SK-N-SH (cell line): Measurements from ENCODE around the gene KCNJ16. TPM values are rescaled to one million over a fixed set of nuclear protein-coding genes. Genes with fewer than 3 reads are reported as not detected.

ENCODE experiments used
- CTCF ChIA-PET: fragments of 300-600, 350-600 bp; formaldehyde crosslinking; extraction: SDS; loops from one replicate; lab custom pipeline; 2021; lab: Yijun Ruan, JAX
- POLR2A ChIA-PET: fragments of 350-600 bp; sonication (Branson Sonifier 250); formaldehyde crosslinking; extraction: SDS; loops from one replicate; lab custom pipeline; 2020; ENCODE audit warnings: antibody characterized with exemption, inconsistent platforms; lab: Yijun Ruan, JAX
- DNase-seq: peaks from one replicate; pipeline ENCODE4 v3.0.0; 2012
- H2AFZ ChIP-seq: fragments of 200-600 bp; sonication (generic); 2 replicates; pipeline ENCODE4 v1.8.1; 2016; ENCODE audit warnings: antibody characterized with exemption, mild to moderate bottlenecking, low read depth
- H3F3A ChIP-seq: fragments of 200-600 bp; sonication (generic); replicated peaks from 2 replicates; pipeline ENCODE3; 2016; ENCODE audit warnings: antibody characterized with exemption, mild to moderate bottlenecking; ENCODE audit not compliant: insufficient read depth
- H3K27ac ChIP-seq, 2 experiments: fragments of 200-500 bp in 1 of 2; fragments of 200-600 bp in 1 of 2; sonication (Bioruptor generic) in 1 of 2; sonication (generic), shearing (Covaris generic) in 1 of 2; 2 replicates each; pipeline versions ENCODE4 v1.5.1 to v1.6.1; 2014 to 2016; ENCODE audit warnings: low read depth in 2 of 2, inconsistent platforms in 1 of 2, low read length in 1 of 2, mild to moderate bottlenecking in 1 of 2, mixed read lengths in 1 of 2
- H3K27me3 ChIP-seq: fragments of 200-600 bp; sonication (generic), shearing (Covaris generic); 2 replicates; pipeline ENCODE4 v1.6.1; 2016; ENCODE audit warnings: mixed run types; ENCODE audit not compliant: insufficient read depth
- H3K36me3 ChIP-seq, 2 experiments: fragments of 200-500 bp in 1 of 2; fragments of 200-600 bp in 1 of 2; sonication (Bioruptor generic) in 1 of 2; sonication (generic) in 1 of 2; replicated peaks in 1 of 2; 2 replicates each; pipeline versions ENCODE3 to v1.5.1; 2014 to 2016; ENCODE audit warnings: low read length in 1 of 2, mild to moderate bottlenecking in 1 of 2; ENCODE audit not compliant: insufficient read depth in 2 of 2, control insufficient read depth in 1 of 2
- H3K4me1 ChIP-seq, 2 experiments: fragments of 200-500 bp in 1 of 2; fragments of 200-600 bp in 1 of 2; sonication (Bioruptor generic) in 1 of 2; sonication (generic), shearing (Covaris generic) in 1 of 2; 2 replicates each; pipeline versions ENCODE4 v1.5.1 to v1.6.1; 2014 to 2016; ENCODE audit warnings: low read depth in 1 of 2, low read length in 1 of 2, mixed run types in 1 of 2; ENCODE audit not compliant: insufficient read depth in 2 of 2, control insufficient read depth in 1 of 2
- H3K4me2 ChIP-seq: fragments of 200-600 bp; sonication (generic), shearing (Covaris generic); 2 replicates; pipeline ENCODE4 v1.6.1; 2017; ENCODE audit warnings: mixed run types
- H3K4me3 ChIP-seq, 2 experiments: fragments of 200-500 bp in 1 of 2; fragments of 200-600 bp in 1 of 2; sonication (Bioruptor generic) in 1 of 2; sonication (generic), shearing (Covaris generic) in 1 of 2; 2 replicates each; pipeline versions ENCODE4 v1.5.1 to v1.8.1; 2014 to 2016; ENCODE audit warnings: low read depth in 2 of 2, inconsistent platforms in 1 of 2, low read length in 1 of 2, mild to moderate bottlenecking in 1 of 2, mixed read lengths in 1 of 2, moderate library complexity in 1 of 2
- H3K79me2 ChIP-seq: fragments of 200-600 bp; sonication (generic); 2 replicates; pipeline ENCODE4 v1.8.1; 2017; ENCODE audit warnings: mild to moderate bottlenecking; ENCODE audit not compliant: insufficient read depth
- H3K9ac ChIP-seq: fragments of 200-600 bp; sonication (generic); 2 replicates; pipeline ENCODE4 v1.6.1; 2017; ENCODE audit warnings: mixed run types
- H3K9me2 ChIP-seq: fragments of 200-600 bp; sonication (generic); 2 replicates; pipeline ENCODE4 v1.6.1; 2017; ENCODE audit warnings: mixed run types
- H3K9me3 ChIP-seq: fragments of 200-600 bp; sonication (generic); 2 replicates; pipeline ENCODE4 v1.6.1; 2017; ENCODE audit warnings: mixed run types, mild to moderate bottlenecking, moderate library complexity
- H4K20me1 ChIP-seq: fragments of 200-600 bp; sonication (generic); 2 replicates; pipeline ENCODE4 v1.6.1; 2017; ENCODE audit warnings: mild to moderate bottlenecking, mixed run types; ENCODE audit not compliant: insufficient read depth
- CHD2 ChIP-seq: fragments of 150-350 bp; IDR thresholded peaks from 2 replicates; pipeline ENCODE4 v1.6.1; 2018; ENCODE audit warnings: low read length; ENCODE audit not compliant: partially characterized antibody
- CTCF ChIP-seq: fragments of 200-600 bp; sonication (generic); IDR thresholded peaks from 2 replicates; pipeline ENCODE4 v1.6.1; 2017; ENCODE audit warnings: antibody characterized with exemption, mild to moderate bottlenecking, moderate library complexity
- ELF1 ChIP-seq: IDR thresholded peaks from 2 replicates; pipeline ENCODE4 v1.4.0; 2012
- EP300 ChIP-seq, 2 experiments: IDR thresholded peaks; 2 replicates each; pipeline versions ENCODE4 v1.4.0 to v1.6.1; 2012; ENCODE audit warnings: borderline replicate concordance in 1 of 2, low read depth in 1 of 2, low read length in 1 of 2
- EZH2phosphoT487 ChIP-seq: fragments of 200-600 bp; sonication (generic); IDR thresholded peaks from 2 replicates; pipeline ENCODE4 v1.6.1; 2017; ENCODE audit warnings: low read depth, mixed run types, mild to moderate bottlenecking, antibody characterized with exemption, moderate library complexity, borderline replicate concordance
- FOSL2 ChIP-seq: IDR thresholded peaks from 2 replicates; pipeline ENCODE4 v1.4.0; 2012; ENCODE audit warnings: low read depth, mild to moderate bottlenecking, moderate library complexity, borderline replicate concordance
- GATA2 ChIP-seq: sonication (generic); formaldehyde crosslinking; IDR thresholded peaks from 2 replicates; pipeline ENCODE4 v1.5.0; 2020; ENCODE audit warnings: mild to moderate bottlenecking, missing genetic modification reagents
- IRF3 ChIP-seq: fragments of 150-350 bp; IDR thresholded peaks from 2 replicates; pipeline ENCODE4 v1.6.1; 2016; ENCODE audit warnings: mild to moderate bottlenecking, low read depth, low read length
- MAX ChIP-seq: IDR thresholded peaks from 2 replicates; pipeline ENCODE4 v1.4.0; 2012; ENCODE audit warnings: low read depth
- NFIC ChIP-seq: IDR thresholded peaks from 2 replicates; pipeline ENCODE4 v1.4.0; 2012; ENCODE audit warnings: borderline replicate concordance
- NRF1 ChIP-seq: IDR thresholded peaks from 2 replicates; pipeline ENCODE4 v1.6.1; 2012; ENCODE audit warnings: low read depth, mild to moderate bottlenecking, low read length
- PBX3 ChIP-seq: IDR thresholded peaks from 2 replicates; pipeline ENCODE4; 2012
- RAD21 ChIP-seq: IDR thresholded peaks from 2 replicates; pipeline ENCODE4 v1.6.1; 2012; ENCODE audit warnings: mild to moderate bottlenecking, low read length
- RCOR1 ChIP-seq: fragments of 150-350 bp; IDR thresholded peaks from 2 replicates; pipeline ENCODE4 v1.6.1; 2017; ENCODE audit warnings: antibody characterized with exemption, low read length
- REST ChIP-seq: IDR thresholded peaks from 2 replicates; pipeline ENCODE4 v1.6.1; 2012; ENCODE audit warnings: mild to moderate bottlenecking, low read depth, low read length, moderate library complexity
- RXRA ChIP-seq: IDR thresholded peaks from 2 replicates; pipeline ENCODE4 v1.4.0; 2012; ENCODE audit warnings: low read depth, mild to moderate bottlenecking, borderline replicate concordance
- SIN3A ChIP-seq: IDR thresholded peaks from 2 replicates; pipeline ENCODE4 v1.6.1; 2012; ENCODE audit warnings: low read depth, mild to moderate bottlenecking, low read length, moderate library complexity, borderline replicate concordance
- TAF1 ChIP-seq: IDR thresholded peaks from 2 replicates; pipeline ENCODE4 v1.6.1; 2012; ENCODE audit warnings: low read depth, mild to moderate bottlenecking, low read length, moderate library complexity, borderline replicate concordance
- TCF12 ChIP-seq: IDR thresholded peaks from 2 replicates; pipeline ENCODE4 v1.4.0; 2012
- TEAD4 ChIP-seq: IDR thresholded peaks from 2 replicates; pipeline ENCODE4 v1.4.0; 2012; ENCODE audit warnings: mild to moderate bottlenecking, borderline replicate concordance; ENCODE audit not compliant: insufficient read depth
- YY1 ChIP-seq: IDR thresholded peaks from 2 replicates; pipeline ENCODE4 v1.4.0; 2012; ENCODE audit warnings: low read depth, mild to moderate bottlenecking
- WGBS: methylation state at CpG from one replicate; pipeline ENCODE4 v1.1.6; 2017; ENCODE audit warnings: low lambda C conversion rate; 5-methylcytosine and 5-hydroxymethylcytosine counted together
- polyA plus RNA-seq, 3 experiments: library from polyadenylated mRNA; depleted of rRNA; stranded (reverse); fragments of >200 nt; gene quantifications; 2 replicates each; pipeline ENCODE4 v1.2.3, GENCODE V29; 2012

KCNJ16 gene
- polyA plus RNA-seq, 1 of the 3 experiments (the other 2 are of a cell fraction): not detected

GRCh38 chr17:70030371-70030770 is 44.7 kb upstream of the KCNJ16 start:
- POLR2A ChIA-PET: no interaction called here
- CTCF ChIA-PET: interaction anchor here (0.6 to 0.9 kb wide), 4 partner anchors 16 to 1326 kb away, joined by 3 to 4 read pairs (median 3); no protein-coding TSS in a partner anchor
- Histone ChIP-seq H3K9ac (no peak overlapping the region), H3K4me3 (no peak overlapping the region), H3K9me3 (no peaks in the 10 kb centered on the region), H3K27me3 (no peaks in the 10 kb centered on the region), H3K4me1 (no peaks in the 10 kb centered on the region), H2AFZ (no peak overlapping the region), H3K79me2 (no peaks in the 10 kb centered on the region)
- 64% methylated on average over 1 of the region's 1 CpG for WGBS
- TF ChIP-seq NFIC: no peak
- TF ChIP-seq TCF12: no peak
- TF ChIP-seq REST: no peak
- TF ChIP-seq, all 33 proteins: peak for 0
- Histone ChIP-seq H3K9me2 (no peaks in the 10 kb centered on the region), H3K4me2 (no peak overlapping the region), H3K27ac (no peak overlapping the region), H4K20me1 (no peaks in the 10 kb centered on the region), H3F3A (no peaks in the 10 kb centered on the region), H3K36me3 (no peaks in the 10 kb centered on the region)
- DNase-seq: no peak

- no peak overlapping the region for H3K27ac ChIP-seq
- H3K36me3 ChIP-seq: no peaks in the 10 kb centered on the region
- H3K27me3 ChIP-seq: no peaks in the 10 kb centered on the region
- TF ChIP-seq YY1 (no peak), EP300 (IDR thresholded peaks at IDR 0.05; ENCODE audit: borderline replicate concordance in 1 of 2, low read depth in 1 of 2, low read length in 1 of 2) (no peak), CTCF (no peak), MAX (no peak), RCOR1 (no peak), PBX3 (no peak), TEAD4 (no peak), RAD21 (no peak), TAF1 (no peak), CHD2 (no peak), SIN3A (no peak), GATA2 (no peak), EZH2phosphoT487 (no peak), FOSL2 (no peak), IRF3 (no peak), ELF1 (no peak), RXRA (no peak), NRF1 (no peak)
- ChIA-PET POLR2A (no interaction called here), CTCF (no interaction called here)
- no peak overlapping the region for H3K4me3 ChIP-seq
- no peaks in the 10 kb centered on the region for H3K9me2 ChIP-seq
- no peaks in the 10 kb centered on the region for H3K9me3 ChIP-seq
- no peaks in the 10 kb centered on the region for H3K4me1 ChIP-seq
- H3K4me2 ChIP-seq: no peak overlapping the region
- H3F3A ChIP-seq: no peaks in the 10 kb centered on the region
- H3K9ac ChIP-seq: no peak overlapping the region
- no peak for DNase-seq
- no peak overlapping the region for H2AFZ ChIP-seq
- no peaks in the 10 kb centered on the region for H3K79me2 ChIP-seq
- no peaks in the 10 kb centered on the region for H4K20me1 ChIP-seq
These were observed 43.7 kb upstream of the KCNJ16 start for GRCh38 chr17:70031341-70031740.
